NCI-H187 treated with DMSO at 0.1 percent for 48 hours (cell line): ENCODE measurements around the gene GTF2A1.
"Not testable (repeated sequence)": the region's sequence is repeated elsewhere in the genome, so short reads cannot be mapped to it uniquely, and the experiment has no call there.

Experiments
- DNase-seq: peaks from one replicate; lab custom pipeline; 2025; lab: John Stamatoyannopoulos, UW

Gene GTF2A1

DNA sequence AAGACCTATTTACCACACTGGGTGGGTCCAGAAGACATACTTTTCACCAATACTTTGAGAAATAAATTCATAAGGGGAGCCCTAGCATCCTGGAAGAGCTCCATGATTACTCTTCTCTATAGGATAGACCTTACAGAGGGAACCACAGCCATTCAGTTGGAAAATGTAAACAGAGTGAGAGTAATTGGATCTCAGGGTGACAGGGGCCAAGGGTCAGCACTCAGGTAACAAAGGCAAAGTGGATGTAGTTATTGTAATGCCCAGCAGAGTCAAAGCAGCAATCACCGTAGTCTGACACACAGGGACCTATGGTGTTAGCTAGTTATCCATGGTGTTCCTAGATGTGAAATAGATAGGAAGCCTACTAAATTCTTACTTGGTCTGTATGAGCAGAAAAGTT lies 10.8 kb upstream of the GTF2A1 start:
- DNase-seq = no peak

DNA sequence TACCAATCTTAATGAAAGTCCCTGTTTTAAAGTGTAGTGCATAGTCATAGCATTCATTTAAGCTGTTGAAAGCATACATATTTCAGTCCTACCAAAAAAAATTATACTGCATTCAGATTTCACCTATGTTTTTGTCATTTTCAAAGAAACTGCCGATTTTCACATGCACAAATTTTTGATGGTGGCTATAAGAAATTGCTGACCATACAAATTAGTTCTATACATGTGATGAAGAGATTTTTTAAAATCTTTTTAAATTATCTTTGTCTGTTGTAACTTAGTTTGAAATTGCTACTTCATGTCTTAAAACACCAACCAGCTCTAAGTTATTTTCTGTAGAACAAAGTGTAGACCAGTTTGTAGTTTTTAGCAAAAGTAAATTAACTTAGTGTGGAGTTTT lies 3.5 kb upstream of the GTF2A1 start:
- DNase-seq = no peak

DNA sequence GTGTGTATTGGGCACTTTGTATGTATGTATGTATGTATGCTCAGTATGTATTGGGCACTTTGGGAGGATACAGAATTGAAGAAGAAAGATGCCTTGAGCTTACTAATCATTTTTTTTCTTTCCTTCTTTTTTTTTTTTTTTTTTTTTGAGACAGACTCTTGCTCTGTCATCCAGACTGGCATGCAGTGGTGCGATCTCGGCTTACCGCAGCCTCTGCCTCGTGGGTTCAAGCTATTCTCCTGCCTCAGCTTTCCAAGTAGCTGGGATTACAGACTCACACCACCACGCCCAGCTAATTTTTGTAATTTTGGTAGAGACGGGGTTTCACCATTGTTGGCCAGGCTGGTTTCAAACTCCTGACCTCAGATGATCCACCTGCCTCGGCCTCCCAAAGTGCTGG lies 3.0 kb upstream of the GTF2A1 start:
- not testable (repeated sequence) for DNase-seq

DNA sequence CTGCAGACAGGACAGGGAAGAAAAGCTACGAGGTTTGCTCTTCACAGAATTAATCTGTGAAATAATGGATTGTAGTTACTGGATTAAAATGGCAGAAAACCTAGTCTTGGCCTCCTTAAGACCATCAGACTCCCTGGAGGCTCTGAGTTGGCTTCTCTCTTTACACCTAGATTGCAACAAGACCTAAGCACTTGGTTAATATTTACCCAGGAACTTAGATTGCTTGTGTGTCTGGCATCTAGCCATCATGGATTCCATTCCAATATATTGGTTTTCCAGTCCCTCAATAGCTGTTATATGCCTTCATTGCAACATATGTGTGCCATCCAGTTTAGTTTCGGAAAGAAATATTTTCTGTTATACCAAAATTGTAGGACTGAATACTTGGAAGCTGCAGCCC lies 1.9 kb upstream of the GTF2A1 start:
- no peak for DNase-seq

DNA sequence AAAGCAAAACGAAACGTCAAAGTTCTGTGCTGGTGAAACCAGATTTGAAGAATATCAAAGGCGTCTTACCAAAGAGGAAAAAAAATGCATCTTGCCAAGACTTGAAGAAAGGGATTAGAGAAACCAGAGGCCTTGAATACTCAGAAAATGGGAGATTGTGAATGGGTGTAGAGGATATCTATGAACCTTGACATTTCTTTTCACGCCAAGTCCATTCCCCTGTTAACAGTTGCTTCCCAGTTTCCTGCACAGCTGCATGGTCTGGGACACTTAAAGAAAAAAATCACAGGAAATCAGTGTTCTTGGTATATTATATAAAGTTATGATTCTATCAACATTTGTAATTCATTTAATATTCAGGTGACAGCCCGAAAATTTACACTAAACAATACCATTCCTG lies 1.4 kb upstream of the GTF2A1 start:
- DNase-seq = no peak

DNA sequence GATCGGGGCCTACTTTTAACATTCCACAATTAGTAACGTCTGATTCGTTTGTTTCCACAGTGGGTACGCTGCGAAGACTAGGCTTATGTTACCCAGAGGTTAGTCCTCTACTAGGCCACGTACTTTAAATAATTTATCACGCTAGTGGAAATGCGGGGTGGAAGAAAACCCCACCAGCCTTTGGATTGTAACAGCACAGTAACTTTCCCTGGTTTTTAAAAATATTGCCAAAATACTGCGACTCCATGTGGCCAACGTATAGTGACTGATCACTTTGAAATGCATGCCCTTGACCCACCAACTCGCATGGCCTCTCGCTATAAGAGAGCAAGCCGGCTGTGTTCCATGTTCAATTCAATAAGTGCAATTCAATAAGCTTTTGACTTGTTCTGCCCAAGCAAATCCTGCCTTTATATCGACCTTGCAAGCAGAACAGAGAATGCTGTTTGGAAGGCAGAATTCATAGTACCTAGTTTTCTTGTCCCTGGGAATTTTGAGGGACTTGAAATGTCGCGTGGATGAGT lies 882 bp upstream of the GTF2A1 start:
- no peak for DNase-seq

DNA sequence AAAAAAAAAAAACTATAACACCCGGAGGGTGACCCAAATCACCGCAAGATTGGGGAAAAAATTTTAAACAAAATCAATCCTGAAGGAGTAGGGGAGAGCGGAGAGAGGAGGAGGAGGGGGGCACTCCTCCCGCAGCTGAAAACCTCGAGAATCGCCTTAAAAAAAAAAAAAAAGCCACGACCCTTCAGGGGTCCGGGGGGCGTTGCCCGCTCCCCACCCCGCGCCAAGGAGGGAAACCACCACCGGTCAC lies 254 bp downstream of the GTF2A1 start:
- no peak for DNase-seq

DNA sequence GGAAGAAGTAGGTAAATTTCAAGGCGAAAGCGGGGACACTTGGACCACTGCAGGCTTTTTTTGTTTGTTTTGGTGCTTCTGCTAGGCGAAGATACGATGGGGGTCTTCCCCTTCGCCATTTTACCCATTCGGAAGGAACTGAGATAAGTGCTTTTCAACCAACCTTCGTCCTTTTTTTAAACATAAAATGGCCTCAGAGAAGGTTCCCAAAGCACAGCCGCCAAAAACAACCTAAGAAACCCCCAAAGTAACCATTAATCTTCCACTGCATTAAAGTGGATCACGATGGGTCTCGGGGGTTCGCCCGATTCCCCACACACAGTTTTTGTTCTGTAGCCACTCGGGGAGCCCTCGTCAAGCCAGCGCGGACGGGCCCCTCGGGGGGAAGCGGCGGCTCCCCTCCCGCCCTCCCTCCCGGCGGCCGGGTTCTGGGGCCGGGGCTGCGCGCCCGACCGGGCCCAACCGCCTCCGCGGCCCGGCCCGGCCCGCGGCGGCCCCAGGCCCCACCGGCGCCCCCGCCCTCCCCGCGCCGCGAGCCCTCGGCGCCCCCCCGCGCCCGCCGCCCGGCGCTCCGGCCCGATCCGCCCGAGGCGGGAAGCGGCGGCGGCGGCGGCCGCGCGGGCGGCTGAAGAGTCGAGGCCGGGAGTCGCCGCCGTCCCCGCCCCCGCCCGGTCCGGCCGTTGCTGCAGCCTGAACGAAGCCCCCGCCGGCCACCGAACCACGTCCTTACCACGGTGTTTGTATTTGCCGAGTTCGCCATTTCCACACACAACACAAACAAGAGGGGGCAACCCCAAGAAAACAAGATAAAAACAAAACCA lies 790 bp downstream of the GTF2A1 start:
- DNase-seq = peak; percentile 23

DNA sequence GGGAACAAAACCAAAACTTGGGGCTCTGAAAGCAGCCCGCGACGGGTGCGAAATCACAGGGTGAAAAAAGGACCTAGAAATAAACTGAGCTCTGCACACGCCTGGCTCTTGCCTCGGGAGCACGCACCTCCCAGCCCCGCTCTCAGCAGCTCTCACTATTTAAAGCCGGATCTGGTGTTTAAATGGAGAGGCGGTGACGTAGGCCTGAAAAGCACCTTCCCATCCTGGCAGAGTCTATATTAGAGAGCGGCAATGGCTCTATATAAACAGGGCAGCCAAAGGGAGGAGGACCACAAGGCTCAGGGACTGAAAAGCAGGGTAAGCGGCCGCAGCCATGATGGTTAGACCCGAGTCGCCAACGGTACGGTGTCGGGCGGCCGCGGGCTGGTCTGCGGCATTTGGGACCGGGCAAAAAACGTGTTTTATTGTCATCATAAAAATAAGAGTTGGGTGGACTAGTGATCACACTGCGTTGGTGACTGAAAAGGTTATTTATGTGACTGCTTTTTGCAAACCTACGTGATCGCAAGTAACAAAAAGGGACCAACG lies 1.5 kb downstream of the GTF2A1 start:
- DNase-seq = peak; percentile 97

DNA sequence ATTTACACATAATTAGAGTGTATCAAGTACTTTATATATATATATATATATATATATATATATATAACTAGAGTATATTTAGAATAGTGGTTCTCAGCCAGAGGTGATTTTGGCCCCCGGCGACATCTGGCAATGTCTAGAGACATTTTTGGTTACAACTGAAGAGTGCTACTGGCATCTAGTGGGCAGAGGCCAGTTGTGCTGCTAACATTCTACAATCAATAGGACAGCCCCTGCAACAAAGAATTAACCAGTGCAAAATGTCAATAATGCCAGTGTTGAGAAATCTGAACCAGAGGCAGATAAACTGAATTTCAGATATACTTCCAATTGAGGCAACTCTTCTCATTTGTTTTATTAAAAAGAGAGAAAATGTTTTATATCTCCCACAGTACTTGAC lies 8.9 kb downstream of the GTF2A1 start:
- DNase-seq = no peak

DNA sequence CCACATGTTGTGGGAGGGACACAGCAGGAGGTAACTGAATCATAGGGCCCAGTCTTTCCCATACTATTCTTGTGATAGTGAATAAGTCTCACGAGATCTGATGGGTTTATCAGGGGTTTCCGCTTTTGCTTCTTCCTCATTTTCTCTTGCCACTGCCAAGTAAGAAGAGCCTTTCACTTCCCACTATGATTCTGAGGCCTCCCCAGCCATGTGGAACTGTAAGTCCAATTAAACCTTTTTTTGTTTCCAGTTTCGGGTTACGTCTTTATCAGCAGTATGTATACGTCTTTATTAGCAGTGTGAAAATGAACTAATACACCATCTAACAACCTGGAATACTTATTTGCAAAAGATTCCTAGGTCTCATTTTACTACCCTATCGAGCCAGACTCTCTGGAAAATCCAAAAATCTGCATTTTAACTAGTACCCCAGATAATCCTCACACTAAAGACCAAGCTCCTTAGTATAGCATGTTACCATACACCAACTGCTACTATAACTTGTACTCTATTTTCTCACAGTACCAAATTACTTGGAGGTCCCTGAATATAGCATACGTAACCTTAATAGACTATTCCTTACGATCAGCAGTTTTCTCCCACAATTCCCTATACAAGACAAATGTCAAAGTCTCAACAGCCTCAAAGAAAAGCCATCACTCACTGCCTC lies 11.5 kb downstream of the GTF2A1 start:
- DNase-seq = no peak

DNA sequence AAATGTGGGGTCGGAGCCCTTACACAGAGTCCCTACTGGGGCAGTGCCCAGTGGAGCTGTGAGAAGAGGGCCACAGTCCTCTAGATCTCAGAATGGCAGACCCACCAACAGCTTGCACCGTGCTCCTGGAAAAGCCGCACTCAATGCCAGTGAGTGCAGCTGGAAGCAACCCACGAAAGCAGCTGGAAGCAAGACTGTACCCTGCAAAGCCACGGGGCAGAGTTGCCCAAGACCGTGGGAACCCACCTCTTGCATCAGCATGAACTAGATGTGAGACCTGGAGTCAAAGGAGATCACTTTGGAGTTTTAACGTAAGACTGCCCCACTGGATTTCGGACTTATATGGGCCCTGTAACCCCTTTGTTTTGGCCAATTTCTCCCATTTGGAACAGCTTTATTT lies 12.3 kb downstream of the GTF2A1 start:
- DNase-seq = no peak

DNA sequence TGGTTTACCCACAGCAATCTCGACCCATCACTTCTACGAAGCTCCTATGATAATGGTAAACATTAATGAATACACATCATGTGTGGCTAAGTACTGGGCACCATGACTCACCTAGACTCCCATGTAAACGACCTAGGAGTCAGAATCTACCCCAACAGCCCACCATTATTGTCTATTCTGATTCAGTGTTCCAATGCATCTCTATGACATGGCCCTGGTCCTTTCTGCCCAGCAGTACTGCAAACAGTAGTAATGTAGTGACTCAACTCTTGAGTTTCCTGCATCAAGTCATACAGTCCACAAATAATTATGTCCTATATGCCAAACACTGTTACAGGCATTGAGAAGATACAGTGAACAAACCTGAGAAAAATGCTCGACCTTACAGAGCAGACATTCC lies 14.6 kb downstream of the GTF2A1 start:
- DNase-seq = no peak

DNA sequence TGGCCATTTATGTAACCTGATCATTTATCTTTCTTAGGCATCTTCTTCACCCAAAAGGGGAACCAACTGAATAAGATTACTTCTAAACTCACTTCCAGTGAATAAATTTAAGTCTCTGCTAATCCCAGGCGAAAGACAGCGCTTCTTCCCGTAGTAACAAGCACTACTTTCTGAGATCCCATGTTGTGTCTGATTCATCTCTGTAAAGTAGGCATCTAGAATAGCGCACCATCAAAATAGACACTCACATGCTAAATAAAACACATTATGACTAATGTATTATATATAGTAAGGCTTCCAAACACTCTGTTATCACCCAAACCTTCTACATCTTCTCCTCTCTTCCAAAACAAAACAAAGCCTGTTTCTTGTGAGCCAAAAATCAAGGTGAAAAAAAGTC lies 15.1 kb downstream of the GTF2A1 start:
- no peak for DNase-seq

DNA sequence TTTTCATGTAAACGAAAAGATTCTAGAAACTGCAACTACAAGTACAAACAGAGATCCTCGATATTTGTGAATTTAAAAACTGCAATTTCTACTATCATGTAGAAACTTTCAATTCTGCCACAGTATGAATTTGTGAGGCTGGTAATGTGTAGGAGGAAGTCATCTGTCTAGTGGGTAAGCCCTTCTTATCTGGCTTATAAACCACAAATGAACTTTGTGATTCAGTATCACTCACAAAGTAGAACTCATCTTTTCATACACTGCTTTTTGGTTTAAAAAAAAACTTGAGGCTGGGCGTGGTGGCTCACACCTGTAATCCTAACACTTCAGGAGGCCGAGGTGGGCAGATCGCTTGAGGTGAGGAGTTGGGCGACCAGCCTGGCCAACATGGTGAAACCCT lies 20.7 kb downstream of the GTF2A1 start:
- DNase-seq = no peak

DNA sequence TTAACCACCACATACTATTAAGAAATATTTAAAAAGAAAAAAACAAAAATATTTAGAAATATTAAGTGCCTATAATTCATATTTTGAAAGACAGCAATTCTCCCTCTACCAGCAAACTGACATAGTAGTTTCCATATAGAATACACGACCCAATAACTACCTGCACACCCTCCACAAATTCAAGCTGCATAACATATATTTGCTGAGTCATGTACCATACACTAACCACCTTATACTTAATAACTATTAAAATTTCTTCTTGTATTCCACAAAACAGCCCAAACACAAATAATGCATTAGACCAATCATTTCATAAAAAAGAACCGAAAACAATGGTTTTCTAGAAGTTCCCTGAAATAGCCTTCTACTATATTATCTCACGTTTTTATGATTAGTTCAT lies 21.7 kb downstream of the GTF2A1 start:
- no peak for DNase-seq

DNA sequence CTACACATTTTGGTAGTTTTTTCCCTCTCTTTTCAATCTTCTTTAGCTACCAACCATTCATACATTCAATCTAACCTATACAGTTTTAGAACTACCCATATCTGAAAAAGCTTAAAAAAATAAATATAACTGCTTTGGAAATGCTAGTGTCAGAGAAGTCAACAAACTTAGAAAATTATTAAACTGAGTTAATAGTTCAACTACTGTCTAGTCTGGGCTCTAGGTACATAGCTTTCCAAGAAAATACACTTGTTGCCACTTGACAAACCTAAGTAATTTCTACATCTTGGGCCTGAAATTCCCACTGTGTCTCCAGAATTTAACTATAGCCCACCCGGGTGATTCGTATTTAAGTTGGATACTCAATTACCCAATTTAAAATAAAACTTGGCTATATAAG lies 22.1 kb downstream of the GTF2A1 start:
- no peak for DNase-seq

DNA sequence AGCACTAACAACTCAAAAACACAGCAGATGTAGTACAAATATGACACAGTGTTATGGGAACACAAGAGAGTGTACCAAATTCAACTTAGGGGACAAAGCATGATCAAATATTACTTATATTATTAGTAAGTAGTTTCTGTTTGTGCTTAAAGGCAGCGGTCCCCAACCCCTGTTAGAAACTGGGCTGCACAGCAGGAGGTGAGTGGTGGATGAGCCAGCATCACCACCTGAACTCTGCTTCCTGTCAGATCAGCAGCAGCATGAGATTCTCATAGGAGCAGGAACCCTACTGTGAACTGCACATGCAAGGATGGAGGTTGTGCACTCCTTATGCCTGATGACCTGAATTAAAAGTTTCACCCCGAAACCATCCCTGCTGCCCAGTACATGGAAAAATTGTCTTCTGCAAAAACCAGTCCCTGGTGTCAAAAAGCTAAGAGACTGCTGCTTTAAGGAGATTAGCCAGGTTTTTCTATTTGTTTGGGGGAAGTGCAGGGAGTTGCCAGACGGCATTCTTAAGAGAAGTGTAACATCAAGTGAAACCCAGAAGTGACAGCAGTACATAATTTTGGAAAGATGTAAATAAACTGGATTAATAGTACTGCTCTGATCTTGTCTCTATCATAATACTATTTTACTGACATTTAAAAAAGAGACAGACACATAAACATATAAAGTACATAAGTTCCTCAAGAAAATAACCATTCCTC lies 26.7 kb downstream of the GTF2A1 start:
- DNase-seq = no peak

DNA sequence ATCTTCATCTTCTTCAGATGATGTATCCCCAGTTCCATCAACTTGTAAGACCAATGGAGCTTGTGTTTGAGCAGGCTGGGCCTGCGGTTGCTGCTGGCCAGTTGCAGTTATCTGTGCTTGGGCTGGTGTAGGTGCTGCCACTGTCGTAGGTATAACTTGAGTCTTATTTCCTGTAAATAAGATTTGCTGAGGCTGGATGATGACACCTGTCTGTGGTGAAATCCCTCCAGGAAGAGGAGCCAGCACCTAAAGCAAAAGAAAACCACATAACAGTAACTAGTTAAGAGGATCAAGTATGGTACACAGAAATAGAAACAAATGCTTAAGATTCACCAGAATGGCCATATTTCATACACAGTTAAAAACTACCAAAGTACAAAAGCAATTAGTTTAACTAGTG lies 28.2 kb downstream of the GTF2A1 start:
- no peak for DNase-seq

DNA sequence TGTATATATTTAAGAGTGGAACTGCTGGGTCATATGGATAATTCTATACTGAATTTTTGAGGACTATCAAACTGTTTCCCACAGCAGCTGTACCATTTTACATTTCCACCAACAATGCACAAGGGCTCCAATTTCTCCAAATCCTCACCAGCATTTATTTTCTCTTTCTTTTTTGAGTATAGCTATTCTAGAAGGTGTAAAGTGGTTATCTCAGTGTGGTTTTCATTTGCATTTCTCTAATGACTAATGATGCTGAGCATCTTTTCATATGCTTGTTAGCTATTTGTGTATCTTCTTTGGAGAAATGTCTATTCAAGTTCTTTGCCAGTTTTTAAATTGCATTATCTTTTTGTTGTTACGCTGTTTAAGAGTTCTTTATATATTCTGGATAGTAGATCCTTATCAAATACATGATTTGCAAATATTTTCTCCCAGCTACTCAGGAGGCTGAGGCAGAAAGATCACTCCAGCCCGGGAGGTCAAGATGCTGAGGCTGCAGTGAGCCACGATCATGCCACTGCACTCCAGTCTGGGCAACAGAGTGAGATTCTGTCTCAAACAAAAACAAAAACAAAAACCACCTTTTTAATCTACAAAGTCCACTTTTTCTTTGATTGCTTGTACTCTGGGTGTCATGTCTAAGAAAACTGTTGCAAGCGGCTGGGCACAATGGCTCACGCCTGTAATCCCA lies 32.8 kb downstream of the GTF2A1 start:
- no peak for DNase-seq

DNA sequence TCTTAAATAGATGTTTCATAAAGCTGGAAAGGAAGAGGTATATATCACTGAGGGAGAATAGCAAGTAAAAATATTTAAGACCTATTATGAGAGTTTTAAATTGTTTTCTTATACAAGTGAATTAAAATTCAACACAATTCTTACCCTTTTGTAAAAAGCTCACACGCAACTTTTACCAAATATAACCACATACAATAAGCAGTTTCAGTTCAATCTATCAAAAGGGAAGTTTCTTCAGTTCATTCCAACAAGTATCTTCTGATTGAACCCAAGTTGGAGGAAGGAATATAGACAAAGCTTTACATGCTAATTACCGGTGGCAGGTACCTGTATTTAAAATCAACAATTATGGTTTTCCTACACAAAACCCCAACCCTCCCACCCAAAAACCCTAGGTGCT lies 41.1 kb downstream of the GTF2A1 start:
- no peak for DNase-seq

DNA sequence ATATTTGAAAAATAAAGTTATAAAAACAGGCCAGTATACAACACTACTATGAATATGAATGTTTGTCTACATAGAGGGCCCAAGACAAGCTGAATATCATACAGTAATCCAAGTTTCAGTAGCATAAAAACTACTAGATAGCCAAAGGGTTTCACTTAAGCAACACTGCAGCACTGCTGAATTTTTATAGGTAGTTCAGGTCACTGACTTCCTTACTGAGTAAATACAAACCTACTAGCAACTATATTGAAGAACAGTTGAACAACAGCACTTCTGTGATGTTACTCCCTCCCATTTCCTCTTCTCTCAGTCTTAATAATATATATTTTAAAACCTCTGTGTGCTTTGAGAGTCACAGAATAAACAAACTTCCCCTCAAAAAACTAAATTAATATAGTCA lies 42.7 kb downstream of the GTF2A1 start:
- no peak for DNase-seq
